Uterus (tissue), 2 donors: ENCODE measurements around the gene HPCAL4.

Experiments
- CTCF ChIP-seq, 4 experiments: fragments of 200-600 bp in 2 of 4; fragments of 450-650 bp in 2 of 4; sonication (generic) in 2 of 4; IDR thresholded peaks; one replicate each; pipeline ENCODE4 v1.5.1; 2016 to 2019; ENCODE audit warnings: antibody characterized with exemption in 4 of 4, mild to moderate bottlenecking in 2 of 4, moderate library complexity in 1 of 4
- POLR2A ChIP-seq, 2 donors: fragments of 450-650 bp; IDR thresholded peaks; one replicate each; pipeline ENCODE4 v1.6.1; 2016; ENCODE audit warnings: antibody characterized with exemption in 2 of 2, mild to moderate bottlenecking in 1 of 2, moderate library complexity in 1 of 2

- TF ChIP-seq POLR2A (IDR thresholded peaks at IDR 0.05) = no peak
- no peak for TF ChIP-seq CTCF (IDR thresholded peaks at IDR 0.05)
Observed at GRCh38 chr1:39638965-39639304, 52.3 kb downstream of the HPCAL4 start.
